Measurements from ENCODE around the gene PDYN.

PDYN gene

GRCh38 chr20:1997483-1998192 lies 3.8 kb upstream of the PDYN start:
- no peak for DNase-seq (ENCODE audit: low read depth)
- no peak overlapping the region for H3K4me3 ChIP-seq (ENCODE audit: low read depth, low read length)
- TF ChIP-seq, protein P1, sequence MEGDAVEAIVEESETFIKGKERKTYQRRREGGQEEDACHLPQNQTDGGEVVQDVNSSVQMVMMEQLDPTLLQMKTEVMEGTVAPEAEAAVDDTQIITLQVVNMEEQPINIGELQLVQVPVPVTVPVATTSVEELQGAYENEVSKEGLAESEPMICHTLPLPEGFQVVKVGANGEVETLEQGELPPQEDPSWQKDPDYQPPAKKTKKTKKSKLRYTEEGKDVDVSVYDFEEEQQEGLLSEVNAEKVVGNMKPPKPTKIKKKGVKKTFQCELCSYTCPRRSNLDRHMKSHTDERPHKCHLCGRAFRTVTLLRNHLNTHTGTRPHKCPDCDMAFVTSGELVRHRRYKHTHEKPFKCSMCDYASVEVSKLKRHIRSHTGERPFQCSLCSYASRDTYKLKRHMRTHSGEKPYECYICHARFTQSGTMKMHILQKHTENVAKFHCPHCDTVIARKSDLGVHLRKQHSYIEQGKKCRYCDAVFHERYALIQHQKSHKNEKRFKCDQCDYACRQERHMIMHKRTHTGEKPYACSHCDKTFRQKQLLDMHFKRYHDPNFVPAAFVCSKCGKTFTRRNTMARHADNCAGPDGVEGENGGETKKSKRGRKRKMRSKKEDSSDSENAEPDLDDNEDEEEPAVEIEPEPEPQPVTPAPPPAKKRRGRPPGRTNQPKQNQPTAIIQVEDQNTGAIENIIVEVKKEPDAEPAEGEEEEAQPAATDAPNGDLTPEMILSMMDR (IDR thresholded peaks at IDR 0.05; ENCODE audit: control insufficient read depth, extremely low read depth, insufficient read depth) = no peak

DNA sequence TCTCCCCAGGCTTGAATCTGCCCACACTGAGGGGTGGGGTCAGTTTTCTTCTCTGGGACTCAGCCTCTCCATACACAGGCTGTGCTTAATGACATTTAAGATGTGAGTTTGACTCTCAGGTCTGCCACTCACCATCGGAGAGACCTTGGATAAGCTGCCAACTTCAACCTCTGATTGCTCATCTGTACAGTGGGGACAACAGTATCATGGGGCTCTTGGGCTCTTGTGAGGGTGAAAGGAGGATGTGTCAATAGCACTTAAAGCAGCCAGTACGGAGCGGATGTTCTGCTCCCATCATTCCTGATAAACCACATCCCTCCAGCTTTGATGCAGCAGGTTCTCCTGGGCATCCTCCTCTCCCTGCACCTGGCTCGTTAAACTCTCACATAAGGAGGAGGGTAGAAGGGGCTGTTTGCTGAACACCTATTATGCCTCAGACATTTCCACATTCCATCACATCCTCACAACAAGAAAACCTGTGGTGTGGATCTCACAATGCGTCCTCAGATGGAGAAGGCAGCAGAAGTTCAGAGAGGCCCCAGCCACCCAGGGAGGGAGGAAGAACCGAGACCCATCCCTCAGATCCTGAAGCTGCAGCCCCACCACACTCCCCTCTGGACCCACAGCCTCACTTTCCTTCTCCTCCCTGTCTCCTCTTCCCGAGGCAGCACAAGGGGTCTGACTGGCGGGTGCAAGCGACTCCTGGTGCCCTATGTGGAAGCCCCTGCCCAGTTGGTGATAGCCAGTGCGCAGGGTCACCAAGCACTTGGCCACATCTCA lies 1.9 kb upstream of the PDYN start:
- TF ChIP-seq, protein P1 (IDR thresholded peaks at IDR 0.05; ENCODE audit: control insufficient read depth, extremely low read depth, insufficient read depth) = no peak

GRCh38 chr20:1994627-1995026 lies 769 bp upstream of the PDYN start:
- H3K4me3 ChIP-seq (ENCODE audit: low read depth, low read length) = no peak overlapping the region
- DNase-seq (ENCODE audit: low read depth) = no peak
- TF ChIP-seq, protein P1 (IDR thresholded peaks at IDR 0.05; ENCODE audit: control insufficient read depth, extremely low read depth, insufficient read depth) = no peak

More for the DNA sequence above, 1.9 kb upstream of the PDYN start:
- no peak for DNase-seq (ENCODE audit: low read depth)
- no peak overlapping the region for H3K4me3 ChIP-seq (ENCODE audit: low read depth, low read length)

- no peak overlapping the region for H3K4me3 ChIP-seq (ENCODE audit: low read depth, low read length)
- no peak for DNase-seq (ENCODE audit: low read depth)
- TF ChIP-seq, protein P1 (IDR thresholded peaks at IDR 0.05; ENCODE audit: control insufficient read depth, extremely low read depth, insufficient read depth) = no peak
Measured at GRCh38 chr20:1992359-1993110, 1.3 kb downstream of the PDYN start.

- TF ChIP-seq, protein P1 (IDR thresholded peaks at IDR 0.05; ENCODE audit: control insufficient read depth, extremely low read depth, insufficient read depth) = no peak
- DNase-seq (ENCODE audit: low read depth) = no peak
- no peak overlapping the region for H3K4me3 ChIP-seq (ENCODE audit: low read depth, low read length)
Measured at GRCh38 chr20:1987826-1988225, 6.0 kb downstream of the PDYN start.

DNA sequence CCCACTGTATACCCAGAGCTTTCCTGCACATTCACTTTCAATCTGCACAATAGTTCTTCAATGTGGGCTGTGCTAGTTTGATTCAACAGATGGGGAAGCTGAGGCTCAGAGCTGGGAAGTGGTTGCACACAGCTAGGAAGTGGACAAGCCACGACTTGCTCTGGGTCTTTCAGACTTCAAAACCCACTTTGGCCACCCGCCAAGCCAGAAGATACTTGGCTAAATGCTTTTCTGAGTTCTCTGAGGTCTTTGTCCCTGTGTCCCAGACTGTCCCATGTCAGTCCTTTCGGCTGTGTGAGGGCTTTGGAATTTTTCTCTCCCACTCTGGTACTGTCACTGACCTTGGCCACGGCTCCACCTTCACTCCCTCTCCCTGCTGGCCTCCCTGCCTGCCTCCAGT lies 10.6 kb downstream of the PDYN start:
- no peak for DNase-seq (ENCODE audit: low read depth)
- H3K4me3 ChIP-seq (ENCODE audit: low read depth, low read length) = no peak overlapping the region
- TF ChIP-seq, protein P1 (IDR thresholded peaks at IDR 0.05; ENCODE audit: control insufficient read depth, extremely low read depth, insufficient read depth) = no peak
